DMS79 (cell line): Measurements from ENCODE around the gene RFX8.

ENCODE experiments used
- DNase-seq: peaks from one replicate; lab custom pipeline; 2025; lab: John Stamatoyannopoulos, UW

The RFX8 gene

GRCh38 chr2:101348883-101349282 lies 126.0 kb downstream of the RFX8 start:
- no peak for DNase-seq
